Trophoblast cell (in vitro differentiated cells and primary cell): Measurements from ENCODE around the gene JOSD2.

Experiments used
- DNase-seq, 2 donors: peaks; one replicate each; pipeline ENCODE4 v3.0.0-alpha.2; 2016
- H2AFZ ChIP-seq: 2 replicates; pipeline ENCODE4 v1.6.1; 2013; ENCODE audit warnings: low read length, moderate library complexity, mild to moderate bottlenecking; ENCODE audit not compliant: insufficient read depth, poor library complexity
- H2AK5ac ChIP-seq: 2 replicates; pipeline ENCODE4 v1.6.1; 2013; ENCODE audit warnings: mild to moderate bottlenecking, low read length
- H2BK120ac ChIP-seq: 2 replicates; pipeline ENCODE4 v1.6.1; 2013; ENCODE audit warnings: low read length, mild to moderate bottlenecking, moderate library complexity; ENCODE audit not compliant: insufficient read depth, poor library complexity
- H2BK12ac ChIP-seq: 2 replicates; pipeline ENCODE4 v1.6.1; 2013; ENCODE audit warnings: mild to moderate bottlenecking, low read length, moderate library complexity
- H2BK5ac ChIP-seq: 2 replicates; pipeline ENCODE4 v1.6.1; 2013; ENCODE audit warnings: low read length, low read depth, moderate library complexity, mild to moderate bottlenecking; ENCODE audit not compliant: poor library complexity
- H3K14ac ChIP-seq: 2 replicates; pipeline ENCODE4 v1.6.1; 2013; ENCODE audit warnings: mild to moderate bottlenecking, low read length
- H3K18ac ChIP-seq: 2 replicates; pipeline ENCODE4 v1.6.1; 2013; ENCODE audit warnings: mild to moderate bottlenecking, low read length
- H3K23ac ChIP-seq: 2 replicates; pipeline ENCODE4 v1.6.1; 2013; ENCODE audit warnings: low read length
- H3K27ac ChIP-seq: 2 replicates; pipeline ENCODE4 v1.5.1; 2013; ENCODE audit warnings: low read depth, mild to moderate bottlenecking, inconsistent platforms, low read length, moderate library complexity
- H3K27me3 ChIP-seq: 2 replicates; pipeline ENCODE4 v1.6.1; 2013; ENCODE audit warnings: inconsistent platforms, mild to moderate bottlenecking, low read length, moderate library complexity; ENCODE audit not compliant: insufficient read depth
- H3K36me3 ChIP-seq, 2 experiments: 1 replicate in 1 of 2; 2 replicates in 1 of 2; pipeline ENCODE4 v1.6.1; 2013; ENCODE audit warnings: low read length in 2 of 2, mild to moderate bottlenecking in 2 of 2, moderate library complexity in 1 of 2; ENCODE audit not compliant: insufficient read depth in 2 of 2, control insufficient read depth in 1 of 2
- H3K4ac ChIP-seq: 2 replicates; pipeline ENCODE4 v1.6.1; 2013; ENCODE audit warnings: low read depth, mild to moderate bottlenecking, low read length, moderate library complexity
- H3K4me1 ChIP-seq, 2 experiments: 1 replicate in 1 of 2; 2 replicates in 1 of 2; pipeline ENCODE4 v1.6.1; 2013; ENCODE audit warnings: low read length in 2 of 2, mild to moderate bottlenecking in 2 of 2, moderate library complexity in 1 of 2; ENCODE audit not compliant: insufficient read depth in 2 of 2, control insufficient read depth in 1 of 2
- H3K4me2 ChIP-seq: 2 replicates; pipeline ENCODE4 v1.6.1; 2013; ENCODE audit warnings: inconsistent platforms, mild to moderate bottlenecking, low read length, moderate library complexity
- H3K4me3 ChIP-seq: 2 replicates; pipeline ENCODE4 v1.5.1; 2013; ENCODE audit warnings: mild to moderate bottlenecking, low read depth, low read length, inconsistent platforms
- H3K79me1 ChIP-seq: one replicate; pipeline ENCODE4 v1.6.1; 2013; ENCODE audit warnings: low read length
- H3K79me2 ChIP-seq: 2 replicates; pipeline ENCODE4 v1.6.1; 2013; ENCODE audit warnings: low read length, mild to moderate bottlenecking; ENCODE audit not compliant: control insufficient read depth, insufficient read depth, poor library complexity
- H3K9ac ChIP-seq: 2 replicates; pipeline ENCODE4 v1.6.1; 2013; ENCODE audit warnings: mild to moderate bottlenecking, low read length
- H3K9me3 ChIP-seq: 2 replicates; pipeline ENCODE4 v1.6.1; 2013; ENCODE audit warnings: low read depth, mild to moderate bottlenecking, control low read depth, inconsistent platforms, low read length; ENCODE audit not compliant: insufficient read depth
- H4K12ac ChIP-seq: 2 replicates; pipeline ENCODE4 v1.6.1; 2013; ENCODE audit warnings: low read depth, mild to moderate bottlenecking, low read length, moderate library complexity
- H4K8ac ChIP-seq: 2 replicates; pipeline ENCODE4 v1.6.1; 2013; ENCODE audit warnings: low read depth, mild to moderate bottlenecking, low read length, moderate library complexity
- H4K91ac ChIP-seq: one replicate; pipeline ENCODE4 v1.6.1; 2013; ENCODE audit warnings: low read depth, mild to moderate bottlenecking, low read length, moderate library complexity
- WGBS: extraction: QIAGEN DNeasy Blood & Tissue Kit; methylation state at CpG from one replicate; pipeline ENCODE4 v1.1.7; 2013; ENCODE audit warnings: missing lambda C conversion rate; ENCODE audit not compliant: insufficient read length, insufficient coverage; ENCODE audit errors: extremely low coverage; 5-methylcytosine and 5-hydroxymethylcytosine counted together

Gene JOSD2

DNA sequence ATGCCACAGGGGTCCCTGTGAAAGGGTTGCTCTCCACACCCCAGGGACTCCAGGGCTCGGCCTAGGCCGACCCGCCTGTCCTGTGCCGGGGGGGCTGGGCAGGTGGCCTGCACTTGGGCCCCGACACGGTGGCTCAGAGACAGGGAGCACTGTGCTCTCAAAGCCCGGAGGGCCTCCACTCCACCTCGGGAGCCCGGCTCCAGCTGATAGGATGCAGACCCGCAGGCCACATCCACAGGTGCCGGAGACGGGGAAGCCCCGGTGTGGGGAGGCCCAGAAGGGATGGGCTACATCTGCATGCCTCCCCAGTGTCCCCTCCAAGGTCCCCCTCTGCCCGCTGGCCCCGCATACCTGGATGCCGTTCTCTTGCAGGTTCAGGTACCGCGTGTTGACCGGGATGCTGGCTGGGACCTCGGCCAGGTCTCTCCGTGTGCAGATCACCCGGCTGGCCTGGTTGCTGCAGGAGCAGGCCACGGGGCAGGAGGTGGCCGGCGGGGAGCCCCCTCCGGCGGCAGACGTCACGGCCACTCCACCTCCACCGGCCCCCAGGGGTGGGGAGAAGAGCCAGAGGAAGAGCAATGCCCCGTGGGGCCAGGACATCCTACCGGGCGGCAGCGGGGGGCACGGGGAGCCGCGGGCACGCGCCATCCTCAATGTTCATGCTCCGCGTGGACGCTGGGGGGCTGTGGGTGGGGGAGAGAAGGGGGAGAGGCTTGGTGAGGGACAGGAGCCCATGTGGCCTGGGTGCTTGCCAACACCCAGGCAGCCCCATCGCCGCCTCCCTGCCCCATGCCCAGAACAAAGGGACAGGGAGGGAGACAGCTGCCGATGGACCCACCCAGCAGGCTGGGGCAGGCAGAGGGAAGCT lies 37.4 kb upstream of the JOSD2 start:
- H4K12ac ChIP-seq: no peak overlapping the region
- H3K27ac ChIP-seq: no peak overlapping the region
- H3K27me3 ChIP-seq: peaks cover 31% of the 10 kb centered on the region
- no peak overlapping the region for H2AK5ac ChIP-seq
- no peak overlapping the region for H3K14ac ChIP-seq
- peaks cover 10% of the 10 kb centered on the region for H3K9me3 ChIP-seq
- peak overlapping the region; percentile 20 for H3K4me3 ChIP-seq
- no peak overlapping the region for H2AFZ ChIP-seq
- no peak overlapping the region for H3K4me2 ChIP-seq
- no peak overlapping the region for H4K8ac ChIP-seq
- DNase-seq: no peak
- no CpG with 5 or more reads among the region's 45 CpGs for WGBS
- H3K79me2 ChIP-seq: no peaks in the 10 kb centered on the region
- H4K91ac ChIP-seq: no peak overlapping the region
- H2BK12ac ChIP-seq: no peak overlapping the region
- H3K18ac ChIP-seq: no peak overlapping the region
- no peak overlapping the region for H3K23ac ChIP-seq
- no peak overlapping the region for H3K9ac ChIP-seq
- H2BK5ac ChIP-seq: no peak overlapping the region
- no peaks in the 10 kb centered on the region for H3K36me3 ChIP-seq
- H2BK120ac ChIP-seq: no peak overlapping the region
- no peaks in the 10 kb centered on the region for H3K4me1 ChIP-seq
- H3K4ac ChIP-seq: no peak overlapping the region
- H3K79me1 ChIP-seq: no peaks in the 10 kb centered on the region

DNA sequence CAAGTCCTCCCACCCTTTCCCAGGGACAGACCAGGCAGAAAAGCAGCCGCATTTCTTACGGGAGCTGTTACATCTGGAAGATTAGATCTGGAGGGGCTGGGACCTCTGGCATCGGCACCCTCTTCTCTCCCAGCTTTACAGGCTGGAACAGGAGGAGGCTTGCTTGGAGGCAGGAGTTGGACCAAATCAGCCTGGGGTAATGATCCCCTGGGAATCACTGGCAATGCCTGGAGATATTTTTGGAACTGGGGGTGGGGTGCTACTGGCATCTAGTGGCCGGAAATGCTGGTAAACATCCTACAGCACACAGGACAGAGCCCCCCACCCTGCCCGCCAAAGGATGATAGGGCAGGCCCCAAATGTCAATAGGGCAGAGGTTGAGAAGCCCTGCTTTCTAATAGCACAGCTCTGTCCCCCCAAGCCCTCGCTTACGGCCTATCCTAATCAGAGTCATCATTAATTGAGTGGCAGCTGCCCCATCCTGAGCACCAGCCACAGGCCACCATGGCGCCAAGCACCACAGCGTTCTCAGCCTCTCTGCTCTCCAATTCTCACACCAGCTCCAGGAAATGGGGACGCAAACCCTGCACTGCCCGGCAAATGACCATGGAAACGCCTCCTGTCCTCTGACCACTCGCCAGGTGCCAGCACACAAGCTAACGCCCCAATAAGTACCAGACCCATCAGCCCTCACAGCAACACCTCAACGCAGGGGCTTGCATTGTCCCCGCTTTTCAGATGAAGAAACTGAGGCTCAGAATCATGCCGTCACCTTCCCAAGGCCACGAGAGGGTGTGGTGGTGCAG lies 36.6 kb upstream of the JOSD2 start:
- Histone ChIP-seq H4K12ac (no peak overlapping the region), H2AFZ (no peak overlapping the region), H2AK5ac (no peak overlapping the region), H4K8ac (no peak overlapping the region), H3K27me3 (peaks cover 23% of the 10 kb centered on the region), H3K18ac (no peak overlapping the region), H3K14ac (no peak overlapping the region), H3K4me2 (no peak overlapping the region), H3K79me1 (no peaks in the 10 kb centered on the region), H3K9ac (no peak overlapping the region), H3K4me1 (no peaks in the 10 kb centered on the region), H3K27ac (no peak overlapping the region), H3K79me2 (no peaks in the 10 kb centered on the region), H2BK12ac (no peak overlapping the region), H2BK120ac (no peak overlapping the region), H3K36me3 (no peaks in the 10 kb centered on the region), H3K4ac (no peak overlapping the region), H2BK5ac (no peak overlapping the region), H3K4me3 (peak overlapping the region; percentile 20), H3K23ac (no peak overlapping the region), H4K91ac (no peak overlapping the region), H3K9me3 (peaks cover 3% of the 10 kb centered on the region)
- WGBS: no CpG with 5 or more reads among the region's 18 CpGs
- no peak for DNase-seq

DNA sequence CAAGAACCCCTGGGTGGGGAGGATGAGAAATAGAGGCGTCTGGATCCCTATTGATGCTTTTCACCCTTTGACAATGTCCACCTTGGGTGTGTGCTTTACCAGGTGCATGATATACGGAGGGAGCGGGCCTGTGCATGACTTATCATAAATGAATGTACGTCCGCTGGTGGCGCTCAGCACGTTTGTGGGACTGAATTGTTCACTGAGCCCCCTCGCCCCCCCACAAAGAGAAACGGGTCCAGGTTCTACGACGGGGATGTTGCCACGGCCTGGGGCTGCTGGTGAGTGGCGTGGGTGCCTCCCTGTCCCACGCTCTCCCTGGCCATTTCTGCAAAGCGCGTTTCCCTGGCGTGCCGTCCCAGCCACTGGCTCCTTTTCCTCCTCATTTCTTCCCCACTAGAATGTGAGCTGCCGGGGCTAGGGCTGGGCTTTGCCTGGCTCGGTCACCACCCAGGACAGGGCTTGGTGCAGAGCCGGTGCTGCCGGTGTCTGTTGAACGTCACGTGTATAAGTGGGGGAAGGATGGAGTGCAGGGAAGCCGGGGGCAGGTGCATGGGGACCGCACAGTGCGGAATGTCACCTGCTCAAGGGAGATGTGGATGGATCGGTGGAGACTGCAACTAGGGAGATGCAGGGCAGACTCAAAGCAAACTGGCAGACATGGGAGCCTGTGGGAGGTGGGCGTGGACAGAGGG lies 35.7 kb upstream of the JOSD2 start:
- Histone ChIP-seq H2AFZ (no peak overlapping the region), H3K18ac (no peak overlapping the region), H3K36me3 (no peaks in the 10 kb centered on the region), H4K91ac (no peak overlapping the region), H3K79me2 (no peaks in the 10 kb centered on the region), H2BK5ac (no peak overlapping the region), H3K14ac (no peak overlapping the region), H2AK5ac (no peak overlapping the region), H3K4me2 (no peak overlapping the region), H3K27me3 (peaks cover 15% of the 10 kb centered on the region), H4K8ac (no peak overlapping the region), H2BK120ac (no peak overlapping the region), H4K12ac (no peak overlapping the region), H3K9ac (no peak overlapping the region), H3K79me1 (no peaks in the 10 kb centered on the region), H3K9me3 (no peaks in the 10 kb centered on the region), H3K4me3 (no peak overlapping the region), H3K4me1 (no peaks in the 10 kb centered on the region), H2BK12ac (no peak overlapping the region), H3K23ac (no peak overlapping the region), H3K27ac (no peak overlapping the region), H3K4ac (no peak overlapping the region)
- WGBS: no CpG with 5 or more reads among the region's 29 CpGs
- DNase-seq: no peak

DNA sequence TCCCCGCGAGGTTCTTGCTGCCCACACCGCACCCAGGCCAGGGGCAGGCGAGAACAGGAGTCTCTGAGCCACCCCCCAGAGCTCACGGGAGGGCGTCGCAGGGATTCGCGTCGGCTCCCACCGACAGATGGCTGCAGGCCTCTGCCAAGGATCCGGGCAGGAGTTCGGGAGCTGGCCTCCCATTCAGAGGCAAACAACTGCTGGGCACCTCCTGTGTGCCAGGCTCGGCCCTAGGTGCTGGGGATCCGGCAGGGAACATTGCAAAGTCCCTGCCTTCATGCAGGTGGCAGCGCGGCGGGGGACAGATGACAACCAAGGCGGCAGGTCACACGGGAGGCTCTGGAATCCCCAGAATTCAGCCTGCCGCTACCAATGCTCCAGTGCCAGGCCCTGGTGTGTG lies 32.0 kb upstream of the JOSD2 start:
- Histone ChIP-seq H3K9me3 (no peaks in the 10 kb centered on the region), H4K91ac (no peak overlapping the region), H4K8ac (no peak overlapping the region), H2AFZ (no peak overlapping the region), H3K23ac (no peak overlapping the region), H3K27ac (no peak overlapping the region), H3K27me3 (no peaks in the 10 kb centered on the region), H3K18ac (no peak overlapping the region), H2BK120ac (no peak overlapping the region), H3K4me3 (no peak overlapping the region), H2AK5ac (no peak overlapping the region), H2BK5ac (no peak overlapping the region), H3K9ac (no peak overlapping the region), H3K4me2 (no peak overlapping the region), H3K14ac (no peak overlapping the region), H3K4ac (no peak overlapping the region), H3K79me1 (no peaks in the 10 kb centered on the region), H3K4me1 (no peaks in the 10 kb centered on the region), H4K12ac (no peak overlapping the region), H3K79me2 (no peaks in the 10 kb centered on the region), H2BK12ac (no peak overlapping the region), H3K36me3 (no peaks in the 10 kb centered on the region)
- no peak for DNase-seq
- WGBS: no CpG with 5 or more reads among the region's 21 CpGs
